ENCODE results near the gene SSBP4. TPM values are rescaled to one million over a fixed set of nuclear protein-coding genes. Genes with fewer than 3 reads are reported as not detected.

SSBP4 gene
- total and polyA plus RNA-seq, 9 of the 15 experiments (the other 6 are each of a cell fraction or from before 2014, with no cell fraction given): 1.1 to 189 (median 39.0) TPM

- TF ChIP-seq, protein P1, sequence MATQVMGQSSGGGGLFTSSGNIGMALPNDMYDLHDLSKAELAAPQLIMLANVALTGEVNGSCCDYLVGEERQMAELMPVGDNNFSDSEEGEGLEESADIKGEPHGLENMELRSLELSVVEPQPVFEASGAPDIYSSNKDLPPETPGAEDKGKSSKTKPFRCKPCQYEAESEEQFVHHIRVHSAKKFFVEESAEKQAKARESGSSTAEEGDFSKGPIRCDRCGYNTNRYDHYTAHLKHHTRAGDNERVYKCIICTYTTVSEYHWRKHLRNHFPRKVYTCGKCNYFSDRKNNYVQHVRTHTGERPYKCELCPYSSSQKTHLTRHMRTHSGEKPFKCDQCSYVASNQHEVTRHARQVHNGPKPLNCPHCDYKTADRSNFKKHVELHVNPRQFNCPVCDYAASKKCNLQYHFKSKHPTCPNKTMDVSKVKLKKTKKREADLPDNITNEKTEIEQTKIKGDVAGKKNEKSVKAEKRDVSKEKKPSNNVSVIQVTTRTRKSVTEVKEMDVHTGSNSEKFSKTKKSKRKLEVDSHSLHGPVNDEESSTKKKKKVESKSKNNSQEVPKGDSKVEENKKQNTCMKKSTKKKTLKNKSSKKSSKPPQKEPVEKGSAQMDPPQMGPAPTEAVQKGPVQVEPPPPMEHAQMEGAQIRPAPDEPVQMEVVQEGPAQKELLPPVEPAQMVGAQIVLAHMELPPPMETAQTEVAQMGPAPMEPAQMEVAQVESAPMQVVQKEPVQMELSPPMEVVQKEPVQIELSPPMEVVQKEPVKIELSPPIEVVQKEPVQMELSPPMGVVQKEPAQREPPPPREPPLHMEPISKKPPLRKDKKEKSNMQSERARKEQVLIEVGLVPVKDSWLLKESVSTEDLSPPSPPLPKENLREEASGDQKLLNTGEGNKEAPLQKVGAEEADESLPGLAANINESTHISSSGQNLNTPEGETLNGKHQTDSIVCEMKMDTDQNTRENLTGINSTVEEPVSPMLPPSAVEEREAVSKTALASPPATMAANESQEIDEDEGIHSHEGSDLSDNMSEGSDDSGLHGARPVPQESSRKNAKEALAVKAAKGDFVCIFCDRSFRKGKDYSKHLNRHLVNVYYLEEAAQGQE (IDR thresholded peaks at IDR 0.05; ENCODE audit: borderline replicate concordance): peak; percentile 34; the same call in 1 of the 2 replicates
- TF ChIP-seq, protein P1 (CRISPR knock-in tag; IDR thresholded peaks at IDR 0.05; ENCODE audit: low read depth): no peak
- TF ChIP-seq CBFA2T2 (conservative IDR thresholded peaks at IDR 0.05) (no peak), YY1 (IDR thresholded peaks at IDR 0.05; ENCODE audit: borderline replicate concordance in 1 of 3, control insufficient read depth in 1 of 3, extremely low read depth in 1 of 3, insufficient read depth in 3 of 3, insufficient read length in 1 of 3, insufficient replicate concordance in 2 of 3, low read depth in 1 of 3, low read length in 2 of 3) (peak in 1 of 3 experiments; percentile 25), CHD2 (IDR thresholded peaks at IDR 0.05; ENCODE audit: low read depth, low read length) (0 out of 2 replicates have a peak, but pooled peaks have one; percentile 26)
- TF ChIP-seq, protein P2, sequence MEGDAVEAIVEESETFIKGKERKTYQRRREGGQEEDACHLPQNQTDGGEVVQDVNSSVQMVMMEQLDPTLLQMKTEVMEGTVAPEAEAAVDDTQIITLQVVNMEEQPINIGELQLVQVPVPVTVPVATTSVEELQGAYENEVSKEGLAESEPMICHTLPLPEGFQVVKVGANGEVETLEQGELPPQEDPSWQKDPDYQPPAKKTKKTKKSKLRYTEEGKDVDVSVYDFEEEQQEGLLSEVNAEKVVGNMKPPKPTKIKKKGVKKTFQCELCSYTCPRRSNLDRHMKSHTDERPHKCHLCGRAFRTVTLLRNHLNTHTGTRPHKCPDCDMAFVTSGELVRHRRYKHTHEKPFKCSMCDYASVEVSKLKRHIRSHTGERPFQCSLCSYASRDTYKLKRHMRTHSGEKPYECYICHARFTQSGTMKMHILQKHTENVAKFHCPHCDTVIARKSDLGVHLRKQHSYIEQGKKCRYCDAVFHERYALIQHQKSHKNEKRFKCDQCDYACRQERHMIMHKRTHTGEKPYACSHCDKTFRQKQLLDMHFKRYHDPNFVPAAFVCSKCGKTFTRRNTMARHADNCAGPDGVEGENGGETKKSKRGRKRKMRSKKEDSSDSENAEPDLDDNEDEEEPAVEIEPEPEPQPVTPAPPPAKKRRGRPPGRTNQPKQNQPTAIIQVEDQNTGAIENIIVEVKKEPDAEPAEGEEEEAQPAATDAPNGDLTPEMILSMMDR (IDR thresholded peaks at IDR 0.05 in 2 of 3, conservative IDR thresholded peaks at IDR 0.05 in 1 of 3; ENCODE audit: insufficient read depth in 2 of 3, low read depth in 1 of 3, low read length in 3 of 3): peak; percentile 76 to 89 (median 87)
Measured at GRCh38 chr19:18469069-18469846, 50.1 kb downstream of the SSBP4 start (continued).

Measured in K562 (cell line).